GM12878 (cell line): Measurements from ENCODE around the gene DNASE1.

ENCODE experiments used
- BACH1 ChIP-seq: fragments of 450-650 bp; IDR thresholded peaks from 2 replicates; pipeline ENCODE4 v1.6.1; 2017; ENCODE audit warnings: mild to moderate bottlenecking, borderline replicate concordance
- CBFB ChIP-seq: IDR thresholded peaks from 2 replicates; pipeline ENCODE4 v1.6.1; 2016; ENCODE audit warnings: antibody characterized with exemption, low read depth
- CTCF ChIP-seq, 3 experiments: IDR thresholded peaks in 2 of 3; conservative IDR thresholded peaks in 1 of 3; 2 replicates each; pipeline ENCODE4 v1.5.1; 2011; ENCODE audit warnings: low read depth in 3 of 3, low read length in 3 of 3, mild to moderate bottlenecking in 3 of 3, control low read depth in 2 of 3, moderate library complexity in 2 of 3, inconsistent platforms in 1 of 3, mixed read lengths in 1 of 3; ENCODE audit not compliant: control insufficient read depth in 2 of 3, insufficient read depth in 1 of 3; ENCODE audit errors: extremely low read depth in 1 of 3
- HDAC2 ChIP-seq: fragments of 200-600 bp; sonication (generic); IDR thresholded peaks from 2 replicates; pipeline ENCODE4 v1.6.1; 2017
- MTA2 ChIP-seq: fragments of 450-650 bp; IDR thresholded peaks from 2 replicates; pipeline ENCODE4 v1.6.1; 2016; ENCODE audit warnings: low read depth, mild to moderate bottlenecking, moderate library complexity
- MXI1 ChIP-seq: fragments of 150-350 bp; IDR thresholded peaks from 2 replicates; pipeline ENCODE4 v1.6.1; 2011; ENCODE audit warnings: low read depth, mild to moderate bottlenecking, inconsistent platforms, low read length, improper control_type of control experiment
- POLR2A ChIP-seq: IDR thresholded peaks from 2 replicates; pipeline ENCODE4 v1.6.1; 2011; ENCODE audit warnings: low read depth, mild to moderate bottlenecking, low read length
- POLR2AphosphoS5 ChIP-seq: IDR thresholded peaks from 2 replicates; pipeline ENCODE4 v1.6.1; 2011; ENCODE audit warnings: mild to moderate bottlenecking, low read length, inconsistent platforms
- RAD21 ChIP-seq: IDR thresholded peaks from 2 replicates; pipeline ENCODE4 v1.6.1; 2011; ENCODE audit warnings: mild to moderate bottlenecking, low read depth, low read length, moderate library complexity; ENCODE audit not compliant: insufficient read depth
- SKIL ChIP-seq: fragments of 450-650 bp; IDR thresholded peaks from 2 replicates; pipeline ENCODE4 v1.6.1; 2017; ENCODE audit warnings: mild to moderate bottlenecking, low read depth, inconsistent platforms; ENCODE audit not compliant: poor library complexity, severe bottlenecking
- SREBF2 ChIP-seq: IDR thresholded peaks from 2 replicates; pipeline ENCODE4 v1.6.1; 2012; ENCODE audit warnings: mild to moderate bottlenecking, low read length
- USF2 ChIP-seq: IDR thresholded peaks from 2 replicates; pipeline ENCODE4 v1.6.1; 2011; ENCODE audit warnings: low read depth, low read length, improper control_type of control experiment, borderline replicate concordance

GRCh38 chr16:3695610-3696369, 41.3 kb downstream of the DNASE1 start:
- TF ChIP-seq CTCF (IDR thresholded peaks at IDR 0.05 in 2 of 3, conservative IDR thresholded peaks at IDR 0.05 in 1 of 3; ENCODE audit: control insufficient read depth in 2 of 3, extremely low read depth in 1 of 3, insufficient read depth in 1 of 3, low read depth in 3 of 3, low read length in 3 of 3), result no peak
- TF ChIP-seq SREBF2, result no peak
- TF ChIP-seq BACH1, result no peak
- TF ChIP-seq POLR2AphosphoS5, result no peak
- TF ChIP-seq CBFB, result no peak
- TF ChIP-seq POLR2A, result no peak
- no peak for TF ChIP-seq MTA2
- TF ChIP-seq MXI1, result no peak
- TF ChIP-seq USF2, result no peak
- TF ChIP-seq HDAC2, result no peak
- TF ChIP-seq RAD21, result no peak
- TF ChIP-seq SKIL, result no peak
